ENCODE data around the gene ONECUT1. TPM values are rescaled to one million over a fixed set of nuclear protein-coding genes. Genes with fewer than 3 reads are reported as not detected.

Gene ONECUT1
- total RNA-seq, 2 donors from 2014 or later, result not detected

GRCh38 chr15:52730594-52730993 is 59.5 kb downstream of the ONECUT1 start:
- ATAC-seq, result no peak

GRCh38 chr15:52730173-52730572 is 60.0 kb downstream of the ONECUT1 start:
- Mint-ChIP-seq H3K4me3 (peak overlapping the region; percentile 47), H3K36me3 (ENCODE audit: low read depth) (peaks cover 2% of the 10 kb centered on the region), H3K4me1 (peaks cover 12% of the 10 kb centered on the region), H3K27ac (peak overlapping the region; percentile 78), H3K27me3 (peaks cover 5% of the 10 kb centered on the region)
- DNase-seq (no peak), ATAC-seq (peak; percentile 99)
- H3K9me3 ChIP-seq (ENCODE audit: control insufficient read depth, low read length, poor library complexity, severe bottlenecking), result no peaks in the 10 kb centered on the region

More at GRCh38 chr15:52730594-52730993, 59.5 kb downstream of the ONECUT1 start:
- Mint-ChIP-seq H3K4me3 (no peak overlapping the region), H3K27me3 (peaks cover 5% of the 10 kb centered on the region), H3K36me3 (ENCODE audit: low read depth) (peaks cover 2% of the 10 kb centered on the region), H3K4me1 (peaks cover 15% of the 10 kb centered on the region), H3K27ac (peak overlapping the region; percentile 78)
- DNase-seq, result no peak
- no peaks in the 10 kb centered on the region for H3K9me3 ChIP-seq (ENCODE audit: control insufficient read depth, low read length, poor library complexity, severe bottlenecking)

- H3K9me3 ChIP-seq (ENCODE audit: control insufficient read depth, low read length, poor library complexity, severe bottlenecking), result no peaks in the 10 kb centered on the region
- DNase-seq (no peak), ATAC-seq (no peak)
- Mint-ChIP-seq H3K27me3 (peaks cover 5% of the 10 kb centered on the region), H3K36me3 (ENCODE audit: low read depth) (peaks cover 2% of the 10 kb centered on the region), H3K27ac (peak overlapping the region; percentile 16), H3K4me3 (no peak overlapping the region), H3K4me1 (peaks cover 12% of the 10 kb centered on the region)
Measured at GRCh38 chr15:52728899-52729298, 61.2 kb downstream of the ONECUT1 start.

GRCh38 chr15:52727815-52728214 is 62.3 kb downstream of the ONECUT1 start:
- ATAC-seq (no peak), DNase-seq (no peak)
- H3K9me3 ChIP-seq (ENCODE audit: control insufficient read depth, low read length, poor library complexity, severe bottlenecking), result no peaks in the 10 kb centered on the region
- H3K27ac Mint-ChIP-seq, result no peak overlapping the region
- peaks cover 12% of the 10 kb centered on the region for H3K4me1 Mint-ChIP-seq
- no peak overlapping the region for H3K4me3 Mint-ChIP-seq
- peaks cover 2% of the 10 kb centered on the region for H3K36me3 Mint-ChIP-seq (ENCODE audit: low read depth)
- H3K27me3 Mint-ChIP-seq, result peaks cover 5% of the 10 kb centered on the region

GRCh38 chr15:52726195-52726594 is 63.9 kb downstream of the ONECUT1 start:
- Mint-ChIP-seq H3K27me3 (peaks cover 5% of the 10 kb centered on the region), H3K4me3 (no peak overlapping the region), H3K36me3 (ENCODE audit: low read depth) (peaks cover 2% of the 10 kb centered on the region), H3K27ac (peak overlapping the region; percentile 34), H3K4me1 (peaks cover 12% of the 10 kb centered on the region)
- DNase-seq, result no peak
- no peaks in the 10 kb centered on the region for H3K9me3 ChIP-seq (ENCODE audit: control insufficient read depth, low read length, poor library complexity, severe bottlenecking)
- ATAC-seq, result no peak

GRCh38 chr15:52718551-52718950 is 71.6 kb downstream of the ONECUT1 start:
- H3K36me3 Mint-ChIP-seq (ENCODE audit: low read depth), result no peaks in the 10 kb centered on the region
- H3K27ac Mint-ChIP-seq, result no peak overlapping the region
- no peak for DNase-seq
- ATAC-seq, result no peak
- H3K27me3 Mint-ChIP-seq, result peaks cover 14% of the 10 kb centered on the region
- H3K9me3 ChIP-seq (ENCODE audit: control insufficient read depth, low read length, poor library complexity, severe bottlenecking), result no peaks in the 10 kb centered on the region
- no peaks in the 10 kb centered on the region for H3K4me1 Mint-ChIP-seq
- no peak overlapping the region for H3K4me3 Mint-ChIP-seq

GRCh38 chr15:52717924-52718323 is 72.2 kb downstream of the ONECUT1 start:
- H3K9me3 ChIP-seq (ENCODE audit: control insufficient read depth, low read length, poor library complexity, severe bottlenecking), result no peaks in the 10 kb centered on the region
- Mint-ChIP-seq H3K4me1 (no peaks in the 10 kb centered on the region), H3K4me3 (no peak overlapping the region), H3K36me3 (ENCODE audit: low read depth) (no peaks in the 10 kb centered on the region), H3K27ac (no peak overlapping the region), H3K27me3 (peaks cover 14% of the 10 kb centered on the region)
- no peak for ATAC-seq
- DNase-seq, result no peak

GRCh38 chr15:52717481-52717880 is 72.7 kb downstream of the ONECUT1 start:
- ATAC-seq (no peak), DNase-seq (no peak)
- Mint-ChIP-seq H3K27ac (no peak overlapping the region), H3K36me3 (ENCODE audit: low read depth) (no peaks in the 10 kb centered on the region), H3K4me1 (no peaks in the 10 kb centered on the region), H3K27me3 (peaks cover 14% of the 10 kb centered on the region), H3K4me3 (no peak overlapping the region)
- no peaks in the 10 kb centered on the region for H3K9me3 ChIP-seq (ENCODE audit: control insufficient read depth, low read length, poor library complexity, severe bottlenecking)

- Mint-ChIP-seq H3K27me3 (peaks cover 14% of the 10 kb centered on the region), H3K27ac (no peak overlapping the region), H3K4me3 (no peak overlapping the region), H3K36me3 (ENCODE audit: low read depth) (no peaks in the 10 kb centered on the region), H3K4me1 (no peaks in the 10 kb centered on the region)
- no peak for ATAC-seq
- no peaks in the 10 kb centered on the region for H3K9me3 ChIP-seq (ENCODE audit: control insufficient read depth, low read length, poor library complexity, severe bottlenecking)
- DNase-seq, result no peak
Measured at GRCh38 chr15:52716536-52716935, 73.6 kb downstream of the ONECUT1 start.

GRCh38 chr15:52715411-52715810 is 74.7 kb downstream of the ONECUT1 start:
- H3K4me3 Mint-ChIP-seq, result no peak overlapping the region
- no peaks in the 10 kb centered on the region for H3K4me1 Mint-ChIP-seq
- DNase-seq (no peak), ATAC-seq (no peak)
- no peaks in the 10 kb centered on the region for H3K9me3 ChIP-seq (ENCODE audit: control insufficient read depth, low read length, poor library complexity, severe bottlenecking)
- H3K27me3 Mint-ChIP-seq, result peaks cover 11% of the 10 kb centered on the region
- H3K27ac Mint-ChIP-seq, result no peak overlapping the region
- no peaks in the 10 kb centered on the region for H3K36me3 Mint-ChIP-seq (ENCODE audit: low read depth)

GRCh38 chr15:52714968-52715367 is 75.2 kb downstream of the ONECUT1 start:
- H3K36me3 Mint-ChIP-seq (ENCODE audit: low read depth), result no peaks in the 10 kb centered on the region
- ATAC-seq, result no peak
- DNase-seq, result no peak
- H3K4me3 Mint-ChIP-seq, result no peak overlapping the region
- H3K27ac Mint-ChIP-seq, result no peak overlapping the region
- H3K4me1 Mint-ChIP-seq, result no peaks in the 10 kb centered on the region
- H3K9me3 ChIP-seq (ENCODE audit: control insufficient read depth, low read length, poor library complexity, severe bottlenecking), result no peaks in the 10 kb centered on the region
- peaks cover 8% of the 10 kb centered on the region for H3K27me3 Mint-ChIP-seq

GRCh38 chr15:52710708-52711389 is 79.3 kb downstream of the ONECUT1 start:
- no peak overlapping the region for H3K4me3 Mint-ChIP-seq
- ATAC-seq, result no peak
- no peak overlapping the region for H3K27ac Mint-ChIP-seq
- H3K27me3 Mint-ChIP-seq, result peaks cover 4% of the 10 kb centered on the region
- H3K4me1 Mint-ChIP-seq, result peaks cover 8% of the 10 kb centered on the region
- DNase-seq, result no peak
- no peaks in the 10 kb centered on the region for H3K36me3 Mint-ChIP-seq (ENCODE audit: low read depth)
- no peaks in the 10 kb centered on the region for H3K9me3 ChIP-seq (ENCODE audit: control insufficient read depth, low read length, poor library complexity, severe bottlenecking)

GRCh38 chr15:52710050-52710707 is 80.0 kb downstream of the ONECUT1 start:
- H3K9me3 ChIP-seq (ENCODE audit: control insufficient read depth, low read length, poor library complexity, severe bottlenecking), result no peaks in the 10 kb centered on the region
- Mint-ChIP-seq H3K27me3 (peaks cover 2% of the 10 kb centered on the region), H3K36me3 (ENCODE audit: low read depth) (no peaks in the 10 kb centered on the region), H3K4me3 (no peak overlapping the region), H3K27ac (no peak overlapping the region), H3K4me1 (peaks cover 8% of the 10 kb centered on the region)
- DNase-seq (no peak), ATAC-seq (no peak)

Measured in T-helper 17 cell (primary cell).